ENCODE data around the gene SLC49A3. TPM values are rescaled to one million over a fixed set of nuclear protein-coding genes. Genes with fewer than 3 reads are reported as not detected.
A peak's percentile ranks its signal among the peaks of the same experiment; 100 is the strongest.

SLC49A3 gene
- total and polyA plus RNA-seq, 2 experiments from 2014 or later, result 12.2 to 12.8 TPM

- H3K27me3 ChIP-seq, result no peaks in the 10 kb centered on the region
- TF ChIP-seq CTCF (IDR thresholded peaks at IDR 0.05; ENCODE audit: poor library complexity) (no peak), EZH2phosphoT487 (IDR thresholded peaks at IDR 0.05; ENCODE audit: low read depth, severe bottlenecking, unreplicated experiment) (no peak), EZH2 (IDR thresholded peaks at IDR 0.05; ENCODE audit: borderline replicate concordance) (no peak)
- no peak for DNase-seq (ENCODE audit: low spot score)
- H4K20me1 ChIP-seq (ENCODE audit: insufficient read depth, poor library complexity, severe bottlenecking), result no peaks in the 10 kb centered on the region
- H3K79me2 ChIP-seq, result peaks cover 25% of the 10 kb centered on the region
- peak overlapping the region; percentile 94 for H3K27ac ChIP-seq
- no peak overlapping the region for H2AFZ ChIP-seq
- no peaks in the 10 kb centered on the region for H3K36me3 ChIP-seq (replicated peaks; ENCODE audit: insufficient read depth, low read depth)
- H3K9me3 ChIP-seq (ENCODE audit: low read depth), result no peaks in the 10 kb centered on the region
- H3K4me2 ChIP-seq, result peak overlapping the region; percentile 100
- WGBS (ENCODE audit: low lambda C conversion rate, missing lambda C conversion rate), result 83% methylated on average over 26 of the region's 26 CpGs
- no peaks in the 10 kb centered on the region for H3K9me2 ChIP-seq (replicated peaks; ENCODE audit: insufficient read depth)
- peaks cover 18% of the 10 kb centered on the region for H3K4me1 ChIP-seq (ENCODE audit: insufficient read depth)
- peak overlapping the region; percentile 86 for H3K4me3 ChIP-seq
Measured at GRCh38 chr4:675036-675882, 13.7 kb downstream of the SLC49A3 start.

GRCh38 chr4:674172-675035 is 14.5 kb downstream of the SLC49A3 start, which contains the start of the genes ATP5ME and MYL5:
ATP5ME (minus strand) TSS chr4:674276; CDS start chr4:674247, 29 bp downstream.
MYL5 (plus strand) TSS chr4:674542; CDS start chr4:678027, 3,485 bp downstream.
- H3K4me3 ChIP-seq, result peak within 1 kb of the TSS; percentile 86
- H3K9me2 ChIP-seq (replicated peaks; ENCODE audit: insufficient read depth), result no peaks in the 10 kb centered on the region
- peak; percentile 97 for DNase-seq (ENCODE audit: low spot score)
- no peaks in the 10 kb centered on the region for H3K9me3 ChIP-seq (ENCODE audit: low read depth)
- TF ChIP-seq CTCF (IDR thresholded peaks at IDR 0.05; ENCODE audit: poor library complexity) (peak; percentile 99), EZH2phosphoT487 (IDR thresholded peaks at IDR 0.05; ENCODE audit: low read depth, severe bottlenecking, unreplicated experiment) (no peak)
- H3K4me1 ChIP-seq (ENCODE audit: insufficient read depth), result peaks cover 18% of the 10 kb centered on the region
- no peaks in the 10 kb centered on the region for H3K27me3 ChIP-seq
- peak within 1 kb of the TSS; percentile 100 for H3K4me2 ChIP-seq
- WGBS (ENCODE audit: low lambda C conversion rate, missing lambda C conversion rate), result 2% methylated on average over 71 of the region's 84 CpGs
- no peaks in the 10 kb centered on the region for H4K20me1 ChIP-seq (ENCODE audit: insufficient read depth, poor library complexity, severe bottlenecking)
- H3K27ac ChIP-seq, result peak within 1 kb of the TSS; percentile 94
- H2AFZ ChIP-seq, result peak within 1 kb of the TSS; percentile 80
- H3K36me3 ChIP-seq (replicated peaks; ENCODE audit: insufficient read depth, low read depth), result no peaks in the 10 kb centered on the region
- H3K79me2 ChIP-seq, result peaks cover 25% of the 10 kb centered on the region

GRCh38 chr4:673349-674091 is 15.4 kb downstream of the SLC49A3 start:
- Histone ChIP-seq H4K20me1 (ENCODE audit: insufficient read depth, poor library complexity, severe bottlenecking) (no peaks in the 10 kb centered on the region), H3K79me2 (peaks cover 25% of the 10 kb centered on the region), H3K4me2 (peak overlapping the region; percentile 84), H3K4me3 (peak overlapping the region; percentile 44), H3K27me3 (no peaks in the 10 kb centered on the region), H3K36me3 (replicated peaks; ENCODE audit: insufficient read depth, low read depth) (no peaks in the 10 kb centered on the region), H3K27ac (peak overlapping the region; percentile 38), H3K9me3 (ENCODE audit: low read depth) (no peaks in the 10 kb centered on the region), H2AFZ (peak overlapping the region; percentile 1), H3K9me2 (replicated peaks; ENCODE audit: insufficient read depth) (no peaks in the 10 kb centered on the region), H3K4me1 (ENCODE audit: insufficient read depth) (peaks cover 18% of the 10 kb centered on the region)
- 13% methylated on average over 25 of the region's 55 CpGs for WGBS (ENCODE audit: low lambda C conversion rate, missing lambda C conversion rate)
- peak; percentile 63 for DNase-seq (ENCODE audit: low spot score)
- TF ChIP-seq EZH2phosphoT487 (IDR thresholded peaks at IDR 0.05; ENCODE audit: low read depth, severe bottlenecking, unreplicated experiment) (no peak), EZH2 (IDR thresholded peaks at IDR 0.05; ENCODE audit: borderline replicate concordance) (no peak), CTCF (IDR thresholded peaks at IDR 0.05; ENCODE audit: poor library complexity) (no peak)
